AG09309 (cell line): ENCODE results near the gene ERP27.

Experiments used
- DNase-seq: peaks from one replicate; pipeline ENCODE4 v3.0.0-alpha.2; 2010; ENCODE audit warnings: low read depth
- H3K4me3 ChIP-seq: 2 replicates; pipeline ENCODE4 v1.5.1; 2011; ENCODE audit warnings: mild to moderate bottlenecking, low read depth, low read length, moderate library complexity; ENCODE audit not compliant: control insufficient read depth
- CTCF ChIP-seq: IDR thresholded peaks from 2 replicates; pipeline ENCODE4 v1.5.1; 2011; ENCODE audit warnings: mild to moderate bottlenecking, low read depth, low read length, inconsistent platforms; ENCODE audit not compliant: insufficient read depth, control insufficient read depth; ENCODE audit errors: missing control alignments

The ERP27 gene

GRCh38 chr12:14968478-14968877, 30.1 kb upstream of the ERP27 start:
- no peak for DNase-seq
- TF ChIP-seq CTCF = no peak
- H3K4me3 ChIP-seq = no peak overlapping the region

- no peak overlapping the region for H3K4me3 ChIP-seq
- TF ChIP-seq CTCF = no peak
- no peak for DNase-seq
Measured at GRCh38 chr12:14965221-14965620, 26.9 kb upstream of the ERP27 start.

GRCh38 chr12:14964406-14964805, 26.1 kb upstream of the ERP27 start:
- no peak for TF ChIP-seq CTCF
- no peak for DNase-seq
- no peak overlapping the region for H3K4me3 ChIP-seq

GRCh38 chr12:14963520-14963919, 25.2 kb upstream of the ERP27 start:
- DNase-seq = no peak
- H3K4me3 ChIP-seq = no peak overlapping the region
- TF ChIP-seq CTCF = no peak

- H3K4me3 ChIP-seq = no peak overlapping the region
- no peak for DNase-seq
- no peak for TF ChIP-seq CTCF
Measured at GRCh38 chr12:14962797-14963196, 24.5 kb upstream of the ERP27 start.

- no peak for DNase-seq
- H3K4me3 ChIP-seq = no peak overlapping the region
- no peak for TF ChIP-seq CTCF
Measured at GRCh38 chr12:14962153-14962539, 23.8 kb upstream of the ERP27 start.
